Inflammatory macrophage (primary cell): ENCODE results near the gene PSMD13.
A peak's percentile ranks its signal among the peaks of the same experiment; 100 is the strongest.

ENCODE experiments used
- DNase-seq, 2 donors: peaks; one replicate each; pipeline ENCODE4 v3.0.0-alpha.2; 2020 to 2022

The PSMD13 gene

DNA sequence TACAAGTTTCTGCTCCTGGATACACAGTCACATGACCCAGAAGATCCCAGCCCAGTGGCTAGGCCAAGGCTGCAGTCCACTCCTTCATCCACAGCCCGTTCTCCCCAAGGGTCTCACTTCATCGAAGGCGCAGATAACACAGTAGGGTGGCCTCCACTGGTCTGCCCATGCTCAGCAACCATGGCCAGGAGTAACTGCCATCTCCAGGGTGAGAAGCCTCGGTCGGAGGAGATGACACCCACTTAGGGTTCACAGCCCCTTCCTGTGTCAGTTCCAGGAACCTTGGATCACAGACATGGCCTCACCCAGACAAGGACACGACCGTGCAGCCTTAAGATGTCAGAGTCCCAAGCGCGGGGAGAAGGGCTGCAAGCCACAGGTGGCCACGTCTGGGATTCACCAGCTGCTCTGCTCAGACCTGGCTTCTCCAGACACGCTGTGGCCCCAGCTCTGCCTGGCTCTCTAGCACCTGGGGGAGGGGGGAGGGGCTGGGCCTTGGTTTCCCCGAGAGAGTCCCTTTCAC, 32.1 kb upstream of the PSMD13 start:
- DNase-seq = no peak

DNA sequence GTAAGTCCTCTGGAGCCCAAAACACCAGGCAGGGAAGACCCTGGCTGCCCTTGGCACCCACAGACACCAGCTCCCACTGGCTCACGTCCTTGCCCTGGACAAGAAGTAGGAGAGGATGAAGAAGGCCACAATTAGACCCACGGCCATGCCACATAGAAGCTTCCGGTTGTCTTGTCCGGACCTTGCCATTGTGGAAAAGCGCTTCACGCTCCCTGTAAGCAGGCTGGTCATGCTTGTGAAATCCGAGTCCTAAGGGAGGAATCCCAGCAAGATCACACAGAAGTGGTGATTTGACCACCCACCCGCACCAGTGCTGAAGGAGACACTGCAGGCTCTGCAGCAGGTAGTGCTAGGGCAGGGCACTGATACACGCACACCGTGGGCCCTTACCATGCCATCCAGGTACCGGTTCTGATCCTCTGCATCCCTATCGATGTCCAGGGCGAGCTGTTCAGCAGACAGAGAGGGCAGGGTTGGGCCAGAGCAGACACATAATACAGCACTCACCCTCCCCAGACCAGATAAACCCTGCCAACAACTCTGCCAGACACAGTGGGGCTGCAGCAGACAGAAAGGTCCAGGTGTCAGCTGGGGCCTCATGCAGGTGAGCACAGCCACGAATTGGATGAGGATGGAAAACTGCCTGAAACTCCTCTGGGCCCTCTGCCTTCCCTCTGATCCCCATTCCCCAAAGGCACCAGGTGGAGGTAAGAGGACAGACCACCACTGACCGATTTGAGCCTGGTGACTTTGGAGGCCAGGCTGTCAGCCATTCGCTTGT, 31.4 kb upstream of the PSMD13 start:
- no peak for DNase-seq

DNA sequence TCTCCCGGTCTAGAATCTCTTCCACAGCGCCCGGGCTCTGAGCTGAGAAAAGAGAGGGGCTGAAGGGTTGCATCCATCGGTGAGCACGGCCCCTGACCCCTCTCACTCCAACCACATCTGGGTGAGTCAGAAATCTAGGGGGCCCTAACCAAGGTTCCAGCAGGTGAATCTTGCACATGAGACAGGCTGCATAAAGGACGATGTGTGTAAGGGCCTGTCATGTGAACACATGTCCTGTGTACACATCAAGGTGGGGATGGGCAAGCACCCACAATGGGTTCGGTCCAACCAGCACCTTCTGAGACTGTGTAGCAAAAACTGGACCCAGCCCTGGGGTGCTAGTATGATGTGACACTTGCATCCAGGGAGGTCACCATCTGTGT, 30.8 kb upstream of the PSMD13 start:
- no peak for DNase-seq

- DNase-seq = peak; percentile 11 to 54
Measured at GRCh38 chr11:206526-207207, 30.1 kb upstream of the PSMD13 start.

DNA sequence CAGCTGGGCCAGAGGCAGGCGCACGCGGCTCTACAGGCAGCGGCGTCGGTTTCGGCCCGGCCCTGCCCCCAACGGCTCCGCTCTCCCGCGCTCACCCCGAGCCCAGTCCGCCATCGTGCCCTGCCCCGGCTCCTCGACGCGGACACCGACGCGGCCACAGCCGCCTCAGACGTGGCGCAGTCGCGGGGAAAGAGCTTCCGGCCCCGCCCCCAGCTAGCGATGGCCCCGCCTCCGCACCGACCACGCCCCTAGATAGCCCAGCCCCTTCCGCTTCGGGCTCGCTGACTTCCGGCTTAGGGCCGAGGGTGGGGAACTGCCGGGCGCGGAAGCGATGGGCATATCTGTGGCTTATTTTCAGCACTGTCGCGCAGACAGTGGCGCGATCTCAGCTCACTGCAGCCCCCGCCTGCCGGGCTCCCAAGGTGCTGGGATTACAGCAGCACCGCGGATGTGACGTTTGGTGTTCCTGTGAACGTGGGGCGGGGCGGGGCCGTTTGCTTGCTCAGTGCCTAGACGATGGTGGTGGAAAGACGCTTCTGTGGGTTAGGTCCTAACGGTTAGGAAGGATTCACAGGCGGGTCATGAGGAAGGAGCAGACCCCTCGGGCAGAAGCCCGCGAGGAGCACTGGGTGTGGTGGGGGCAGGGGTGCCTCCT, 29.4 kb upstream of the PSMD13 start, which contains the start of the genes BET1L and RIC8A:
BET1L (minus strand) TSS at position 192 of the 655 bp plus-strand sequence; CDS start at position 114, 78 bp downstream.
RIC8A (plus strand) TSS at position 501 of the 655 bp plus-strand sequence. CDS start 1,147 bp downstream, outside the sequence.
- DNase-seq = peak; percentile 99

DNA sequence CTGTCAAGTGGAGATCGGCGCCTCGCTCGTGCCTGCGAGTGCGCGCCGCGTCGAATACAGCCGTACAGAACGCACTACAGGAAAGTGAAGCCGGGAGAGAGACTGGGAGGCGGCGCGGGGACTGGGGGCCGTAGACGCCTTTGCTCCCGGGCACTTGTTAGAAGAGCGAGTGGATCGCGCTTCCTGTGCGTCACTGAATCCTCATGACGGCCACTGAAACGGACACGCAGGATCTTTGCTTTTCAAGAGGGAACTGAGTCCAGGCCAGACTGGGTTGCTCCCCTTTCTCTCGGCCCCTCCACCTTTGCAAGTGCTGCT, 29.0 kb upstream of the PSMD13 start:
- peak; percentile 49 to 69 for DNase-seq

DNA sequence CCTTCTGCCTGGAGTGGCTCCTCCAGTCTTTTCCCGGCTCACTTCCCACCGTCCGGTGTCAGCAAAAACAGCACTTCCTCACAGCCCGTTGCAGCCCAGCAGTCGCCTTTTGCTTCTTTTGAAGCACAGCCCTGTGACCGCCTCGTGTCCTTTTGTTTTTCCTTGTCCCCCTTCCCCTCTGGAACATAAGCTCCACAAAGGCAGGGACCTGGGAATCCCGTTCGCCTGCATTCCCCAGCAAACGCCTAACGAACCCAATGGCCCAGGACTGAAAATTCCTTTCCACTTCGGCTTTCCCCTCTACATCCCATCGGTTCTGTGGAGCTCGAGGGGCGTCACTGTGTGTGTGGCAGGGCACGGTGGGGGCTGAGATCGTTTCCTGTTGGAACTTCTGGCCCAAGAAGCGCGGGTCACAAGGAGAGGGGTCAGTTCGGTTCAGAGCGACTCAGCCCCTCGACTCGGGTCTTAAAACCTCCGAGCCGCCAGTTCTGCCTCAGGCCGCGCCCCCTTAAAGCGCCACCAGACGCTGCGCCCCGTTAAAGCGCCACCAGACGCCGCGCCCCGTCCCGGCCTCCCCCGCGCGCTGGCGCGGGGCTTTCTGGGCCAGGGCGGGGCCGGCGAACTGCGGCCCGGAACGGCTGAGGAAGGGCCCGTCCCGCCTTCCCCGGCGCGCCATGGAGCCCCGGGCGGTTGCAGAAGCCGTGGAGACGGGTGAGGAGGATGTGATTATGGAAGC, 28.4 kb upstream of the PSMD13 start:
- peak; percentile 88 to 89 for DNase-seq

- DNase-seq = no peak
Measured at GRCh38 chr11:208917-209260, 27.9 kb upstream of the PSMD13 start.

GRCh38 chr11:209275-210121, 27.3 kb upstream of the PSMD13 start:
- DNase-seq = peak in 1 of 2 donors; percentile 19

- DNase-seq = no peak
Measured at GRCh38 chr11:210122-210802, 26.5 kb upstream of the PSMD13 start.

DNA sequence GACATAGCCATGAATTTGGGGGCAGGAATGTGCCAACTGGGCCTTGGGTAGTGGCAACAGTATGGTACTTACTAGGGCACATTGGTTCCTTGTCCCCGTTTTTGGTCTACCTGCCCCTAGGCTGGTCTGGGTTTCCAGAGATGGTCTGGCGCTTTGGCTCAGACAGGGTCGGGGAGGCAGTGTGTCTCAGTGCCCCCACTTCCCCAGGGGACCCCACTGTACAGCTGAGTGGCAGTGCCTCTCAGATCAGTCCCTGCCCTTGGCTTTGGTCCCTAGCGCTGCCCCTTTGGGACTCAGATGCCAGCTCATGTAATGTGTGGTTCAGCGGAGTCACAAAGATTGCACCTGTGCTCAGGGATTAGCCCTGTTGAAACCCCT, 26.0 kb upstream of the PSMD13 start:
- DNase-seq = no peak

DNA sequence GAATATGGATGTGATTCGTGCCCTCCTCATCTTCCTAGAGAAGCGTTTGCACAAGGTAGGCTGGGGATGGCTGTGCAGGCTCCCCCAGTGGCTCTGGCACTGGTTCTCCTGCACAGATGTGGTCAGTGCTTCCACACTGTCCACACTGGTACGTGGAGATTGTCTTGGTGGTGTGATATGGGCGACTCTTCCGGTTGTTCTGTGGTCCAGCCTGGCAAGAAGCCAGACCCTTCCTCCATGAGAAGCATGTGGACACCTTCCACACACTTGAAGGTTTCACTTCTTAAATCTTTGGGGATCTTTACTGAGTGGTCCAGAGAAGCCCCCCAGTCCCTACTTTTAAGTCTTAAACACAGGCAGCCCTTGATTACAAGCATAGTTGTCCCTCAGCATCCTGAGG, 25.5 kb upstream of the PSMD13 start:
- DNase-seq = no peak

GRCh38 chr11:211741-212140, 25.0 kb upstream of the PSMD13 start:
- no peak for DNase-seq

DNA sequence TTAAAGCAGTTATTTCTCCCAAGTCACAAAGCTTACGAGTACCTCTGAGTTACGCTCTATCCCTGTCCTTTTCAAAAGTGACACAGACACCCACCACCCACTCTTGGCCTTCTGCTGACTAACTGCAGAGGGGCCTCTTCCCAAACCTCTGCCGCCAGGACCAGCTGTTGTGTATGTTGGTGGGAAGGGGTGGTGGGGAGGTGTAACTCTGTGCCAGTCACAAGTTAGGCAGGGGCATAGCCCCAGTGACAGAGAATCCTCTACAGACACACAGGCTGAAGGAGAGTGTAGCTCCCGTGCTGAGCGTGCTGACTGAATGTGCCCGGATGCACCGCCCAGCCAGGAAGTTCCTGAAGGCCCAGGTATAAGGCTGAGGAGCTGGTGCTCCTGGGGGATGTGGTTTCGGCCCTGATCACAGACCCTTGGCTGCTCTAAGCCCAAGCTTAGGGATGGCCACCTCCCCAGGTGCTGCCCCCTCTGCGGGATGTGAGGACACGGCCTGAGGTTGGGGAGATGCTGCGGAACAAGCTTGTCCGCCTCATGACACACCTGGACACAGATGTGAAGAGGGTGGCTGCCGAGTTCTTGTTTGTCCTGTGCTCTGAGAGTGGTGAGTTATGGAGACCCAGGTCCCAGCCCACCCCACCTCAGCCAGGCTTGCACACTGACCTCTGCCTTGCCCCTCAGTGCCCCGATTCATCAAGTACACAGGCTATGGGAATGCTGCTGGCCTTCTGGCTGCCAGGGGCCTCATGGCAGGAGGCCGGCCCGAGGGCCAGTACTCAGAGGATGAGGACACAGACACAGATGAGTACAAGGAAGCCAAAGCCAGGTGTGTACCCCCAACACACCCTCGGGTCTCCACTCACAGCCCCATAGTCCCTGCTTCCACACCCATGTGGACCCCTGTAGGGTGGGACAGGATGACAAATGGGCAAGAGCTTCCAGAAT, 24.4 kb upstream of the PSMD13 start:
- DNase-seq = no peak

DNA sequence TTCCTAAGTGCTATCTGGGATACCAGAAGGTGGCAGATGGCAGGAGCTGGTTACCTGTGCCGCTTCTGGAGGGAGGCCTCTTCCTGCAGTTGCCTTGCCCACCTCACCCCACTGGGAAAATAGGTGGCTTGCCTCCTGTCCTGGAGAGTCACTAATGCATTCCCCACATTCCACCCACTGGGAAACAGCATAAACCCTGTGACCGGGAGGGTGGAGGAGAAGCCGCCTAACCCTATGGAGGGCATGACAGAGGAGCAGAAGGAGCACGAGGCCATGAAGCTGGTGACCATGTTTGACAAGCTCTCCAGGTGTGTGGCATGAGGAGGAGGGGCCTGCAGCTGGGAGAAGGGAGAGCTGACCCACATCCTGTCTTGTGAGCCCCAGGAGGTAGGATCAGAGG, 23.7 kb upstream of the PSMD13 start:
- no peak for DNase-seq

GRCh38 chr11:214083-214482, 22.7 kb upstream of the PSMD13 start:
- DNase-seq = no peak

DNA sequence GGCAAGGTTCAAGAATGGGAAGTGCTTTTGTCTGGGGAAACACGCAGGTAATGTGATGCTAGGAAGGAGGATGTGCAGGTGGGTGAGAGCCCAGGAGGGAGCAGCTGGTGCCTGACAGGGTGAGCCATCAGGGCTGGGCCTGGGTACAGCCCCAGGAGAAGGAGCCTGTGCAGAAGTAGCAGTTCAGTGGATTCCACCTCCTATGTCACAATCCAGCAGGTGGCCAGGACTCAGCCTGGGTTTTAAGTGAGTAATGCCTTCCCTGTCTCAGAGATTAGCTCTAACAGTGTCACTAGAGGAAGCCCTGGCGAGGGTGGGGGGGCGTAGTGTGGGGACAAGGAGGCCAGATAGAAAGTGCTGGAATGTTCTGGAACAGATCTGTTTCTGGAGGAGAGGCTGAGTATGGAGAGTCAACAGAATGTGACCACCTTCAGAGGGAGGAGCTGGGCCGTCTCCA, 21.2 kb upstream of the PSMD13 start:
- no peak for DNase-seq

DNA sequence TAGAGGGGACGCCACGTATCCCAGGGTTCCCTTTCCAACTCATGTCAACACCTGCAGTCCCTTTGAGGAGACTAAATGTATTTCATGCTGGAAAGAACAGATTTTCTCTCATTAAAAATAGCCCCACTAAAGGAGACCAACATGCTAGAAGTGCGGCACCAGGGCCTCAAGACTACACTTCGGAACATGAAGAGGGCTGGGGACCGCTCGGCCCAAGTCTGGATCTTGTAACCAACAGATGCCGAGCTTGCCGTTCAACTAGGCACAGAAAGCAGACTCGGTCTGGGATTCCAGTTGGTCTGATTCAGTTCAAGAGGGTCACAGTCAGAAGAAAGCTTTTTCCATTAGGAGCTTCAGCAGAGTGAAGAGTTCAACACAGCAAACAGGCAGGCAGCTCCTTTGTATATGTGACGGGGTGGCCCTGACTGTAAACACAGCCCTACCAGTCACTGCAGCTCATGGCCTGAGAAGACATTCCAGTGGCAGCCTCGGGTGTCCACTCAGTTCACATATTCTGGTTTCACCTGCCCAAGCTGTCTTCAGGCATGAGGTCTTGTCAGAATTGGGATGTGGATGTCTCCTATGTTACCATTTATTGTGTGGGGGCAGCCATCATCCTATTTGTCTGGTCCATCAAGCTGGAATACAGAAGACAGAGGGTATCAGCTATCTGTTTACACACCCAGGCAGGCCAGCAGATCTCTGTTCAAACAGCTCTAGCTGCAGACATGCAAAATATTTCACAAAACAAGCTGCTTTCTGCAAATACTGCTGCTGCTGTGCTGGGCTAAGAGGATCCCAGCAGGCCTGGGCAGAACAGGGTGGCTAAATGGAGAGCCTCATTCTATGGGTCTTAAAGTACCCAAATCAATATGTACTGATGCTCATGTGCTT, 20.4 kb upstream of the PSMD13 start:
- DNase-seq = no peak

DNA sequence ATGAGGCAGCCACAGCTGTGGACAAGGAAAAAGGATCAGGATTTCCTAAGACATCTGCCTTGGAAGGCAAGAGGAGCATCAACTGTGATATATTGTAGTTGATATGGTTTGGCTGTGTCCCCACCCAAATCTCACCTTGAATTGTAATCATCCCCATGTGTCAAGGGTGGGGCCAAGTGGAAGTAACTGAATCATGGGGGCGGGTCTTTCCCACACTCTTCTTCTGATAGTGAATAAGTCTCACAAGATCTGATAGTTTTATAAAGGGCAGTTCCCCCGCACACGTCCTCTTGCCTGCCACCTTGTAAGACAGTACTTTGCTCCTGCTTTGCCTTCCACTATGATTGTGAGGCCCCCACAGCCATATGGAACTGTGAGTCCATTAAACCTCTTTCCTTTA, 19.1 kb upstream of the PSMD13 start:
- no peak for DNase-seq
